ENCODE data around the gene TXN. TPM values are rescaled to one million over a fixed set of nuclear protein-coding genes. Genes with fewer than 3 reads are reported as not detected.

TXN gene
- total RNA-seq, 4 donors from 2014 or later = 136 to 226 (median 178) TPM

DNA sequence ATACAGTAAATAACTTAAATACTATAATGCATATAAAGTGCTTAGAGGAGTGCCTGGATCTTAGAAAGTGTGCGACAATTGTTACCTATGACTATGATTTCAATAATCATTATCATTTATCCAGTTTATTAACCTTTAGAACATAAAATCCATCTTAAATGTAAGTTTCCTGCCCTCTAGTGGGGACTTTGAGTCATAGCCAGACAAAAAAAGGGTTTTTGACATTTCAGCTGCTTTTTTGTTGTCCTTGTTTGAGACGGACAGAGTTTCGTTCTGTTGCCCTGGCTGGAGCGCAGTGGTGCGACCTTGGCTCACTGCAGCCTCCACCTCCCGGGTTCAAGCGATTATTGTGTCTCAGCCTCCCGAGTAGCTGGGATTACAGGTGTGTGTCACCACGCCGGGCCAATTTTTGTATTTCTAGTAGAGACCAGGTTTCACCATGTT lies 38.6 kb downstream of the TXN start:
- H3K9me3 ChIP-seq = no peaks in the 10 kb centered on the region
- TF ChIP-seq POLR2A (IDR thresholded peaks at IDR 0.05) = no peak
- TF ChIP-seq, protein P1, sequence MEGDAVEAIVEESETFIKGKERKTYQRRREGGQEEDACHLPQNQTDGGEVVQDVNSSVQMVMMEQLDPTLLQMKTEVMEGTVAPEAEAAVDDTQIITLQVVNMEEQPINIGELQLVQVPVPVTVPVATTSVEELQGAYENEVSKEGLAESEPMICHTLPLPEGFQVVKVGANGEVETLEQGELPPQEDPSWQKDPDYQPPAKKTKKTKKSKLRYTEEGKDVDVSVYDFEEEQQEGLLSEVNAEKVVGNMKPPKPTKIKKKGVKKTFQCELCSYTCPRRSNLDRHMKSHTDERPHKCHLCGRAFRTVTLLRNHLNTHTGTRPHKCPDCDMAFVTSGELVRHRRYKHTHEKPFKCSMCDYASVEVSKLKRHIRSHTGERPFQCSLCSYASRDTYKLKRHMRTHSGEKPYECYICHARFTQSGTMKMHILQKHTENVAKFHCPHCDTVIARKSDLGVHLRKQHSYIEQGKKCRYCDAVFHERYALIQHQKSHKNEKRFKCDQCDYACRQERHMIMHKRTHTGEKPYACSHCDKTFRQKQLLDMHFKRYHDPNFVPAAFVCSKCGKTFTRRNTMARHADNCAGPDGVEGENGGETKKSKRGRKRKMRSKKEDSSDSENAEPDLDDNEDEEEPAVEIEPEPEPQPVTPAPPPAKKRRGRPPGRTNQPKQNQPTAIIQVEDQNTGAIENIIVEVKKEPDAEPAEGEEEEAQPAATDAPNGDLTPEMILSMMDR (IDR thresholded peaks at IDR 0.05) = peak; percentile 40 to 85 (median 80)

DNA sequence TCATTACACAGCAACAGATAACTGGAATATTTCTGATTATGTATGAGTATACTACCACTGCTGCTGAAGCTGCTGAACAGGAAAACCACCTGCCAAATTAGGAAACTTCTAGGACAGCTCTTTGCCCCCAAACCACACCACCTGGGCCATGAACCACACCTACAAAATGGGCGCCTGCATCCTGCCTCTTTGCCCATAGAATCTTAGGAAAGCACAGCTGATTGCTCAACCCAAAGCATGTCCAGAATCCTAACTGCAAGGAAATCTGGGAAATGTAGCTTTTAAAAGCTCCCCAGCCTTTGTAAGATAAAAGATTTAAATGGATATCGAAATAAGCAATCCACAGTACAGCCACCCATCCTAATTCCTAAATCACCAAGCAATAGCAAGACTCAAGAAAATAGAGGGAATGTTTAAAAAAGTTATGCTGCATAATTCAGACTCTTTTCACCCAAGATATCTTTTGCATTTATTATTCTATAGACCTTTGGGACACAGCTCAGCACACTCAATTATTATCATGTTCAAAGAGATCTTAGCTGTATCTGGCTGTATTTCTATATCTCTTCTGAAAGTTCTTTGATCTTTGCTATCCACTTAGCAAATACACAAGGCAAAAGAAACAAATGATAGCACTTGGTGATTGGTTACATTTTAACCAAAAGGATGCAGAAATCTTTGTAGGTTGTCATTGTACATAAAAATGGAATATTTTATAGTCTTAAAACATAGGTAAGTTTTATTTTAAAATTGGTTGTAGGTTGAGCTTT lies 41.5 kb downstream of the TXN start:
- Histone ChIP-seq H3K4me3 (no peak overlapping the region), H3K27ac (no peak overlapping the region), H3K9me3 (no peaks in the 10 kb centered on the region), H3K36me3 (no peaks in the 10 kb centered on the region), H3K4me1 (peaks cover 0 to 6% (median 0%) of the 10 kb centered on the region in 4 donors), H3K27me3 (no peaks in the 10 kb centered on the region)
- TF ChIP-seq, protein P1 (IDR thresholded peaks at IDR 0.05) = no peak
- no peak for TF ChIP-seq POLR2A (IDR thresholded peaks at IDR 0.05)
- DNase-seq = no peak

More for the DNA sequence above, 38.6 kb downstream of the TXN start:
- H3K27me3 ChIP-seq = no peaks in the 10 kb centered on the region
- H3K4me3 ChIP-seq = no peak overlapping the region
- peaks cover 0 to 10% (median 0%) of the 10 kb centered on the region in 4 donors for H3K4me1 ChIP-seq
- H3K27ac ChIP-seq = no peak overlapping the region
- no peak for DNase-seq
- no peaks in the 10 kb centered on the region for H3K36me3 ChIP-seq

DNA sequence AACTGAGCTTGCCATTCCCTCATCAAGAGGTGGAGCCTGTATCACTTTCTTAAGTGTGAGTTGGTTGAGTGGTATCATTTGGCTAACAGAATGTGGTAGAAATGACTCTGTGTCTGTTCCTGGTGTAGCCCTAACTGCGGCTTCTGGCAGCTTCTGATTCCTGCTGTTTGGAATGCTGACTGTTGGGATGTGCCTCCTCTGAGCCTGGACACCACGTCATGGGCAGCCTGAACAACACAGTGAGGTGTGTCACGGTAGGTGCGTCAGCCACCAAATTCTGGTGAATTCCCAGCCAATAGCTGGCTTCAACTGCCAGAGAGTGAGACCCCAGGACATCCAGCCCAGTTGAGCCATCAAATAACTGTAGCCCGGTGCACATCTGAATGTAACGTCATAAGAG lies 42.2 kb downstream of the TXN start:
- peak overlapping the region in 1 of 4 donors; percentile 14 for H3K27ac ChIP-seq
- H3K36me3 ChIP-seq = no peaks in the 10 kb centered on the region
- DNase-seq = no peak
- peaks cover 0 to 6% (median 0%) of the 10 kb centered on the region in 4 donors for H3K4me1 ChIP-seq
- H3K4me3 ChIP-seq = no peak overlapping the region
- no peaks in the 10 kb centered on the region for H3K27me3 ChIP-seq
- TF ChIP-seq, protein P1 (IDR thresholded peaks at IDR 0.05) = no peak
- no peak for TF ChIP-seq POLR2A (IDR thresholded peaks at IDR 0.05)
- H3K9me3 ChIP-seq = no peaks in the 10 kb centered on the region

DNA sequence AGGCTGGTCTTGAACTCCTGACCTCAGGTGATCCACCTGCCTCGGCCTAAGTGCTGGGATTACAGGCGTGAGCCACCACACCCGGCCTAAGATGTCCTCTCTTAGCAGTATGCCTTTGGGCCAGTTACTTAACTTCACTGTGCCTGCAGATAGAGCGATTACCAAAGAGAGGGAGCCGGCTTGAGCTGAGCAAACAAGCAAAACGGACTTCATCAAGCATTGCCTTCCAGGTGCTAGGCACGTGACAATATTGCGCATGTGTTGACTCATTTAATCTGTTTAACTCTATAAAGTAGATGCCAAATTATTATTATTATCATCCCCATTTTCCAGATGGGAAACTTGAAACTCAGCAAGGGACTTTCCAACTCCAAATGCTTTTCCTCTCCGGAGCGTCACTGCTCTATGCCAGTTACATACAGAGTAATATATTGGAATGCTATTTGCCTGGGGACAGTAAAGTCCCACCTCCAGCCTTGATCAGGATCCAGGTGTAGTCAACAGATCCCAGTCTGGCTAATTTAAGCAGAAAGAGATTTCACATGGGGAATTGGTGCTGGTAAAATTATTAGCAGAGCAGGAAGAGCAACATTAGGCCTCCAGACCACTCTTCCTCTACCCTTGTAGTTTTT lies 42.8 kb downstream of the TXN start:
- H3K4me1 ChIP-seq = peaks cover 0 to 7% (median 0%) of the 10 kb centered on the region in 4 donors
- peak in 1 of 3 donors; percentile 68 for DNase-seq
- H3K9me3 ChIP-seq = no peaks in the 10 kb centered on the region
- no peak overlapping the region for H3K4me3 ChIP-seq
- peak overlapping the region in 1 of 4 donors; percentile 14 for H3K27ac ChIP-seq
- no peaks in the 10 kb centered on the region for H3K36me3 ChIP-seq
- TF ChIP-seq, protein P1 (IDR thresholded peaks at IDR 0.05) = no peak
- TF ChIP-seq POLR2A (IDR thresholded peaks at IDR 0.05) = no peak
- H3K27me3 ChIP-seq = no peaks in the 10 kb centered on the region

DNA sequence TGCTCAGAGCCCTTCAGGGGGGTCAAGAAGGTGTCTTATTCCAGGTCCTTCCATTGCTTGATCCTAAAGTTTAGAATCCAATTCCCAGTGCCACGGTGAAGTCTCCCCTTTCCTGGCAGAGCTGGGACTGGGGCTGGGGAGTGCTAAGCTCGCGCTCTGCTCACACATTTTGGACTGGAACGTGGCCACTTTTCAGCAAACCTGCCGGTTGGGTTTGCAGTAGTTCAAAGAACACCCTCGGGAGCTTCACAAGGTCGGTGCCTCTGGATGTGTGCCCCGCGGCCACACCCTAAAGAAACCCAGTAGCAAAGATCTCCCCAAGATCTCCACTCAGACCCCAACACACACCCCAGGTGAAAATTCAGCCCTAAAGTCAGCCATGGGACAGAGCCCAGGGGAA lies 48.3 kb downstream of the TXN start, which contains the start of gene C9orf152:
C9orf152 (minus strand) TSS at position 129 of the 400 bp plus-strand sequence. CDS start 580 bp downstream, outside the sequence.
- Histone ChIP-seq H3K27me3 (no peaks in the 10 kb centered on the region), H3K4me3 (peak within 1 kb of the TSS in 2 of 4 donors; percentile 22 to 34), H3K9me3 (no peaks in the 10 kb centered on the region), H3K36me3 (no peaks in the 10 kb centered on the region), H3K27ac (peak within 1 kb of the TSS in 3 of 4 donors; percentile 63 to 84 (median 74)), H3K4me1 (peaks cover 0 to 15% (median 0%) of the 10 kb centered on the region in 4 donors)
- TF ChIP-seq POLR2A (IDR thresholded peaks at IDR 0.05) = no peak
- TF ChIP-seq, protein P1 (IDR thresholded peaks at IDR 0.05) = no peak
- DNase-seq = peak in 2 of 3 donors; percentile 54 to 64
